Inflammatory macrophage treated with lipopolysaccharide for 1 hour (primary cell): Measurements from ENCODE around the gene FMO5.
"Not testable (repeated sequence)": the region's sequence is repeated elsewhere in the genome, so short reads cannot be mapped to it uniquely, and the experiment has no call there.

Experiments used
- DNase-seq, 2 donors: peaks; one replicate each; pipeline ENCODE4 v3.0.0-alpha.2; 2020 to 2022

Gene FMO5, protein sequence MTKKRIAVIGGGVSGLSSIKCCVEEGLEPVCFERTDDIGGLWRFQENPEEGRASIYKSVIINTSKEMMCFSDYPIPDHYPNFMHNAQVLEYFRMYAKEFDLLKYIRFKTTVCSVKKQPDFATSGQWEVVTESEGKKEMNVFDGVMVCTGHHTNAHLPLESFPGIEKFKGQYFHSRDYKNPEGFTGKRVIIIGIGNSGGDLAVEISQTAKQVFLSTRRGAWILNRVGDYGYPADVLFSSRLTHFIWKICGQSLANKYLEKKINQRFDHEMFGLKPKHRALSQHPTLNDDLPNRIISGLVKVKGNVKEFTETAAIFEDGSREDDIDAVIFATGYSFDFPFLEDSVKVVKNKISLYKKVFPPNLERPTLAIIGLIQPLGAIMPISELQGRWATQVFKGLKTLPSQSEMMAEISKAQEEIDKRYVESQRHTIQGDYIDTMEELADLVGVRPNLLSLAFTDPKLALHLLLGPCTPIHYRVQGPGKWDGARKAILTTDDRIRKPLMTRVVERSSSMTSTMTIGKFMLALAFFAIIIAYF

DNA sequence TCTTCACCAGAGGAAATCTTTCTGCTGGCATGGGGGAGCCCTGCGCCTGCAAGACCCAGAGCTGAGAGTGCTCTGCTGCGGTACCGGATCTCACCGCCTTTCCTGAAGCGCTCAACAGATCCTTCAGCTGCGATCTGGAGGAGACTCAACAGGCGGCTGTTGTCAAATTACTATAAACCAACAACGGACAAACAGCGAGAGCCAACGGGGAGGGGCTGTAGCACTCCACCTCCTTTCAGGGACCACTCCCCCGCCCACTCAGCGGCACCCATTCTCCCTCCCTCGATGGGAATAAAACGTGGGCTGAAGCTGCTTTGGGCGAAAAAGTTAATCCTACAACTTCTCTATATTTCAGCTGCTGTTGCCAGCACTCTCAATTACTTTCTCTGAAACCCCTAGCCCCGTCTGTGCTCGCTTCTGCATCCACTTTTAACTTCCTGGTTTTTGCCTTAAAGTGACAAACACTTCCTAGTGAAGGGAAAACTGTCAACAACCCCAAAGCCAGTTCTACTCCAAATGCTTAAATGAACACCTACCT lies at the start of gene FMO5:
FMO5 (minus strand) TSS at position 147 of the 538 bp plus-strand sequence. CDS start 310 bp downstream, outside the sequence.
- DNase-seq, result peak; percentile 55 to 60

- DNase-seq, result peak; percentile 41 to 68
Measured at GRCh38 chr1:147273409-147274336, 48.5 kb upstream of the FMO5 start.

DNA sequence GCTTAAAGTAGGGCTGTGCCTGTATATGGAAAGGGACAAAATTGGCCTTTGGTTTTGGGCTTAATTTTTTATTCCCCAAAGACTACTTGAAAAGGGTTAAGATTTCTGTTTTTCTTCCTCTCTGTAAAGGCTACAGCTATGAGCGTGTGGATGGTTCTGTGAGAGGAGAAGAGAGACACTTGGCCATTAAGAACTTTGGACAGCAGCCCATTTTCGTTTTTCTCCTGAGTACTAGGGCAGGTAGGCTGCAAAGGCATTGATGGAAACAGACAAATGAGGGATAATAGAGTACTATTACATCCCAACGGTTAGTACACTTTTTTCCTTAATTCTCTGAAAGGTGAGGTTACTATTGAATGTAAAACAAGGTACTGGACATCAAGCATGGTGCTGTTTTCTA lies 46.9 kb upstream of the FMO5 start:
- no peak for DNase-seq

DNA sequence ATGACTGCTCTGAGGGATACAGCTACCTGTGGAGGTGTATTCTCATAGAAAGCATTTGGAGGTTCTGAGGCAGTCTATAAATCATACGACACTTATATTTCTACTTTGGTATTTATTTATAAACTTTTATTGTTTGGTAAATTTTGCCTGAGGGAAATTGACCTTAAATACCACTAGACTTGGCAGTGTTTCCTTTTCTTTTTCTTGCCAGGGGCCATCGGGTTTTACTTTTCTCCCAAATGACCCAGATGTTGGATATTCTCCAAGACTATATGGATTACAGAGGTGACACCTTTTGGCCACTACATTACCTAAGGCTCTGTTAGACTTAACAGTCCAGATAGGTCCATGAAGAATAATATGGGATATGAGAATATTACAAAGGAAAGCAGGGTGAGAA lies 45.6 kb upstream of the FMO5 start:
- DNase-seq, result no peak

GRCh38 chr1:147267711-147268110 lies 42.6 kb upstream of the FMO5 start:
- no peak for DNase-seq

- DNase-seq, result no peak
Measured at GRCh38 chr1:147266381-147266780, 41.2 kb upstream of the FMO5 start.

- DNase-seq, result no peak
Measured at GRCh38 chr1:147264158-147264768, 39.1 kb upstream of the FMO5 start.

- DNase-seq, result no peak
Measured at GRCh38 chr1:147260956-147261355, 35.8 kb upstream of the FMO5 start.

DNA sequence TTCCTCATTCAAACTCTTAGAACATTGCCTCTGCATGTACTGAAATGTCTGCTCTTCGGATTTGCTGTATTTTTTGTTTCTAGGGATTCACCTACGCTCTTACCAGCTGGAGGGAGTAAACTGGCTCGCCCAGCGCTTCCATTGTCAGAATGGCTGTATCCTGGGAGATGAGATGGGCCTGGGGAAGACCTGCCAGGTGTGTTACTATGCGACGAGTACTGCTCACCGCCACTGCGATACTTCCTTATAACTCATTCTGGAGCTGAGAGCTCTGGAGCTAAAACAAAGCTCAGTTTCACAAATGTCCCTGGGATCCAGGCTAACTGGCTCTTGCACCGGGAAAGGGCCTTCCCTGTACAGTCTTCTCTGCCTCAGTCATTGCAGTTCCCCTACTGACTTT lies 27.4 kb upstream of the FMO5 start:
- no peak for DNase-seq

- no peak for DNase-seq
Measured at GRCh38 chr1:147247656-147248238, 22.6 kb upstream of the FMO5 start.

DNA sequence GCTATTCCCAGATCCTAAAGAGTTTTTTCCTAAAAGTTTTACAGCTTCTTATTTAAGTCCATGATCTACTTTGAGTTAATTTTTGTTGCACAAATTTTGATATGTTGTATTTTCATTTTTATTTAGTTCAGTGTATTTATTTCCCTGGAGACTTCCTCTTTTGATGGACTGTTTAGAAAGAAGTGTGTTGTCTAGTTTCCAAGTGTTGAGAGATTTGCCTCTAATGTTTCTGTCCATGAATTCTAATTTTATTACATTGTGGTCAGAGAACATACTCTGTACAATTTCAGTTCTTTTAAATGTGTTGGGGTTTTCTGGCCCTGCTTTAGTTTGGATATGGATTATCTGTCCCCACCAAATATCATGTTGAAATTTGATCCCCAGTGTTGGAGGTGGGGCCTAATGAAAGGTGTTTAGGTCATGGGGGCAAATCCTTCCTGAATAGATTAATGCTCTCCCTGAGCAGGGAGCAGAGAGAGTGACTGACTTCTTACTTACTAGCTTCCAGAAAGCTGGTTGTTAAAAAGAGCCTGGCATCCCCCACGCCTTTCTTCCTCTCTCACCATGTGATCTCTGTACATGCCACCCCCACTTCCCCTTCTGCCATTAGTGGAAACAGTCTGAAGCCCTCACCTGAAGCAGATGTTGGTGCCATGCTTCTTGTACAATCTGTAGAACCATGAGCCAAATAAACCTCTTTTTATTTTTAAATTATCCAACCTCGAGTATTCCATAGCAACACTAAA lies 21.9 kb upstream of the FMO5 start:
- peak; percentile 38 to 76 for DNase-seq

DNA sequence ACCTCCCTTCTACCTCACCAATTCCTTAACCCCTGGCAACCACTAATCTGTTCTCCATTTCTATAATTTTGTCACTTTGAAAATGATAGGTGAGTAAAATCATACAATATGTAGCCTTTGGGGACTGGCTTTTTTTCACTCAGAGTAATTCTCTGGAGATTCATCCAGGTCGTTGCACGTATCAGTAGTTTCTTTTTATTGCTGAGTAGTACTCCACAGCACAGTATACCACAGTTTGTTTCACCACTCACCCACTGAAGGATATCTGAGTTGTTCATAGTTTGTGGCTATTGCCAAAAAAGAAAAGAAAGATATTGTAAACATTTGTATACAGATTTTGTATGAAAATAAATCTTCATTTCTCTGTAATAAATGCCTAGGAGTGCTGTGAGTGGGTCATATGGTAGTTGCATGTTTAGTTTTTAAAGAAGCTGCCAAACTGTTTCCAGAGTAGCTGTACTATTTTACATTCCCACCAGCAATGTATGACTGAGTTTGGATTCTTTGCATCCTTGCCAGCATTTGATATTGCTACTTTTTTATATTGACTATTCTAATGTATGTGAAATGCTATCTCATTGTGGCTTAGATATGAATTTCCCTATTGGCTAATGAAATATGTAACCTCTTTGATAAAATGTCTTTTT lies 21.0 kb upstream of the FMO5 start:
- DNase-seq, result no peak

DNA sequence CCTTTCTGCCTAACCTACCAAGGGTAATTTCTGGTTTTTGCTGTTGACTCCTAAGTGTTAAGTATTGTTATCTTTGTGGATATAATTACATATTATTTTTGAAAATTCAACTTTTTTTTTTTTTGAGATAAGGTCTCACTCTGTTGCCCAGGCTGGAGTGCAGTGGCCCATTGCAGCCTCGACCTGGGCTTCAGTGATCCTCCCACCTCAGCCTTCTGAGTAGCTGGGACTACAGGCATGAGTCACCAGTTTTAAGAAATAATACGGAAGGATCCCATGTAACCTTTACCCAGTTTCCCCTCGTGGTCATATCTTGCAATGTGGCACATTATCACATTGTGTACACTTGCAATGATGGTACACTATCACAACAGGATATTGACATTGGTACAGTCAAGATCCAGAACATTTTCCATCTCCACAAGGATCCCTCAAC lies 20.5 kb upstream of the FMO5 start:
- peak; percentile 67 to 95 for DNase-seq

- DNase-seq, result peak; percentile 30 to 93
Measured at GRCh38 chr1:147245129-147245528, 20.0 kb upstream of the FMO5 start.

- DNase-seq, result no peak
Measured at GRCh38 chr1:147243841-147244240, 18.7 kb upstream of the FMO5 start.

DNA sequence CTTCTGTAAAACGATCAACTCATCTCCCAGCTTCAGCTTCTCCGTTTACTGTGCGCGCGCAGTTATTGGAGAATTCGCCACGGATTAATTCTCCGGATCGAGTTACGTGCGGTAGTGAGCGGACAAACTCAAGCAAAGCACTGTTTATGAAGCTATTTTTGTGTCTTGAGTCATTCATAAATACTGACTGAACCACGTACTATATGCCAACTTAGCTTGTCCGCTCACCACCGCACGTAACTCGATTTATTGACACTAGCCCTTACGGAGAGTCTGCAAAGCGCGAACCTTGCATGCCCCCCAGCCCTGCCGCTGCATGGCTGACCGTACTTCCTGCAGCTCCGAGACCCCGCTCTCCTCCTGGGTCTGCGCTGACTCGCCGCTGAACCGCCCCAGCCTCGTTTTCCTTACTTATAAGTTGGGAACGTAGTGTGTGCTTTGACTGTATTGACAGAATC lies 18.1 kb upstream of the FMO5 start:
- peak; percentile 17 to 35 for DNase-seq

- DNase-seq, result peak; percentile 94 to 97
Measured at GRCh38 chr1:147242449-147243227, 17.5 kb upstream of the FMO5 start, which contains the start of gene CHD1L. CHD1L (plus strand) TSS chr1:147242684; CDS start chr1:147242704, 20 bp downstream.

- peak in 1 of 2 donors; percentile 25 for DNase-seq
Measured at GRCh38 chr1:147241934-147242448, 16.9 kb upstream of the FMO5 start.

DNA sequence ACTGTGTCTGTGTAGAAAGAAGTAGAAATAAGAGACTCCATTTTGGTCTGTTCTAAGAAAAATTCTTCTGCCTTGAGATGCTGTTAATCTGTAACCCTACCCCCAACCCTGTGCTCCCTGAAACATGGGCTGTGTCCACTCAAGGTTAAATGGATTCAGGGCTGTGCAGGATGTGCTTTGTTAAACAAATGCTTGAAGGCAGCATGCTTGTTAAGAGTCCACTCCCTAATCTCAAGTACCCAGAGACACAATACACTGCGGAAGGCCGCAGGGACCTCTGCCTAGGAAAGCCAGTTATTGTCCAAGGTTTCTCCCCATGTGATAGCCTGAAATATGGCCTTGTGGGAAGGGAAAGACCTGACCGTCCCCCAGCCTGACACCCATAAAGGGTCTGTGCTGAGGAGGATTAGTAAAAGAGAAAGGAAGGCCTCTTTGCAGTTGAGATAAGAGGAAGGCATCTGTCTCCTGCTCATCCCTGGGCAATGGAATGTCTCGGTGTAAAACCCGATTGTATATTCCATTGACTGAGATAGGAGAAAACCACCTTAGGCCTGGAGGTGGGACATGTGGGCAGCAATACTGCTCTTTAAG lies 15.1 kb upstream of the FMO5 start:
- DNase-seq, result not testable (repeated sequence)
